Anterior cingulate cortex (tissue), 58 donors: ENCODE measurements around the gene PPM1B.
"Not testable (repeated sequence)": the region's sequence is repeated elsewhere in the genome, so short reads cannot be mapped to it uniquely, and the experiment has no call there.

Source experiments
- DNase-seq, 58 donors: peaks; one replicate each; lab custom pipeline; 2025; lab: John Stamatoyannopoulos, UW

Gene PPM1B

DNA sequence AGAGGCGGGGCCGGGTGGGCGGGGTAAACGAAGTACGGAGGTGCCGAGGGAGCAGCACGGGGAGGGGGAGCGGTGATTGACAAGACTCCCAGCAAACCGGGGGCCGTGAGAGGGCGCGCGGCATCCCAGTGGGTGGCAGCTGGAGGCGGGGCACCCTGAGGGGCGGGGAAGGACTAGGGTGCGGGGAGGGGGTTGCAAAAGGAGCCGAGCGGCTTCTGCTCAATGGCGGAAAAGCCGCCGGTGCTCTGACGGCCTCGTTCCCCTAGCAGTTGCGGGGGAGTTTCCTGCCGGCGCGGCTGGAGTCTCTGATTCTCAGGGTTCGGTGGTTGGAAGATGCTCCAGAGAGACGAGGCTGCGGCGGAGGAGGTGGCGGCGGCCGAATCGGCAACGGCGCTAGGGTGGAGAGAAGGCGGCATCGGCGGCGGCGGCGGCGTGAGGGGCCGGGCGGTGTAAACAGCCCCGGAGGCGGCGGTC lies at the start of gene PPM1B:
Gene PPM1B (plus strand): TSS at position 195 of the 474 bp plus-strand sequence. CDS start 32,325 bp downstream, outside the sequence.
- DNase-seq = peak in 52 of 58 donors; percentile 92 to 100 (median 100)

DNA sequence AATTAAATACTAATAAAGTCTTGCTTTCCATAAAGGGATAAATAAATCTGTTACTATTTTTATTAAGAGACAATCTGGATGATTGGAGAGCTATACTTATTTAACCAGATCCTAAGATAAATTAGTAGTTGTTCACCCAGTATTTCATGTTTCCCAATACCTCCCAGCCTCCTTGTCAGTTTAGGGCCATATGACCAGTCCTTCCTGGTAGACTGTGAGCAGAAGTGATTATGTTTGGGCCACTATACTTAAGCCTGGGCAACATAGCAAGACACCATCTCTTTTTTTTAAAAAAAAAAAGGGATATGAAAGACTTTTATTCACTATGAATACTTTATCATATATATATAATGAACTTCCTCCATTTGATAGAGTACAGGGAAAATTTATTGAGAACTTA lies 48.8 kb upstream of the PPM1B start:
- no peak for DNase-seq

DNA sequence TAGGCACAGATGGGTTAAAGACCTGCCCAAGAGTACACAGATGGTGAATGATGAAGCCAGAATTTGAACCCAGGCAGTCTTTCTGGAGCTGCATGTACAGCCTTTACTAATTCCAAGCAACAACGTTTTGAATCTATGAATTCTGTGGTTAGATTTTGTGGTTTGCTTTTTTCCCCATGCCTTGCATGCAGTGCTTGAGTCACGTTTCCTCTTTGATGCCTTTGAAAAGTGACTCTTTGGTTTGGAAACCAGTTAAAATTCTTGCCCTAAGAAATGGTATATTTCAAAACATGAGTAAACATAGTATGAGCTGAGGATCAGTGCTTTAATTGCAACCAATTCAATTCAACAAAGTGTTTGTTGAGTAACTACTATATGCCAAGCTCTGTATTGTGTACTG lies 48.2 kb upstream of the PPM1B start:
- no peak for DNase-seq

DNA sequence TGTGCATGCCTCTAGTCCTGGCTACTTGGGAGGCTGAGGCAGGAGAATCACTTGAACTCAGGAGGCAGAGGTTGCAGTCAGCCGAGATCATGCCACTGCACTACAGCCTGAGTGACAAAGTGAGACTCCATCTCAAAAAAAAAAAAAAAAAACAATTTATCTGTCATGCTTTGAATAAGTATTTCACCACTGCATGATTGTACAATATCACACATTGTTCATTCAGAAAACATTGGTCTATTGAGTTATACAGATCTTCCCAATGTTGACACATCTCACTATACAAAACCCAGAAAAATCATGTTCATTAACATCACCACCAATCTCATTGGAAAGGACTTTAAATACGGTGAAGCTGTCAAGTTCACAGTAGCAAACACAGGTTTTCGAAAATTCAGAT lies 46.8 kb upstream of the PPM1B start:
- DNase-seq = no peak

DNA sequence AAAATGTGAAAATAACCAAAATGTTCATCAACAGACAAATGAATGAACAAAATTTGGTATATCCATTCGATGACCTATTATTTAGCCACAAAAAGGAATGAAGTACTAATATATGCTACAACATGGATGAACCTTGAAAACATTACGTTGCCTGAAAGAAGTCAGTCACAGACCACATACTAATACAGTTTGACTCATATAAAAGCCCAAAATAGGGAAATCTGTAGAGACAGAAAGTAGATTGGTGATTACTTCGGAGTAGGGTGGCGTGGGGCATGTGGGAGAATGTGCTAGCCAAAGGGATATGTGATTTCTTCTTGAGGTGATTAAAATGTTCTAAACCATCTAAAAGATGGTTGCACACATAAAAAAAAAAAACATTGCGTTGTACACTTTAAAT lies 44.2 kb upstream of the PPM1B start:
- no peak for DNase-seq

DNA sequence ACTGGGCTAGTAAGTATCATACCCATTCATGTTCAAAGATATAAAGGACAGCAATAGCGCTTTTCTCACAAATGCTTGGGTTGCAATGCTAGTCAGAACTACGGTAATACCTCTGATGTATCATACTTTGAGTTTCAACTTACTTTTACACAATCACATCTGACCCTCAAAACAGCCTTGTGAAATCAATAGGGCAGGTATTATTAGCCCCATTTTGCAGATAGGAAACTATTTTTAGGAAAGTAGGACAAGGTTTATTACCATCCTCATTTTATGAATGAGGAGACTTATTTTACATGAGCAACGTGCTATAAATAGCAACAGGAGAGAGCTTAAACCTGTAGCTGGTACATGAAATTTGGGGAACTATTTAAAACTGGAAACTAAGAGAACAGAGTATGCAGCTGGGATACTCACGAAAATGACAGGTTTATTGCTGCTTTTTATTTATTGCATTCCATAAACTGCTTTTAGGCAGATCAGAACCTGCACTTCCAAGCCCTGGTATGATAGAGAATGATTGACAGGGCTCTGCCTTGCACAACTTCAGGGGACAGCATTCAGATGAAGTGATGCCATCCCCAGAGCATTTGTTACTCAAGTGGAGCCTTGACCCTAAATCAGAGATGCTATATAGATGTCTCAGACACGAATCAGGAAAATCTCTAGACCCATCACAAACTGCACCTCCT lies 42.4 kb upstream of the PPM1B start:
- no peak for DNase-seq

DNA sequence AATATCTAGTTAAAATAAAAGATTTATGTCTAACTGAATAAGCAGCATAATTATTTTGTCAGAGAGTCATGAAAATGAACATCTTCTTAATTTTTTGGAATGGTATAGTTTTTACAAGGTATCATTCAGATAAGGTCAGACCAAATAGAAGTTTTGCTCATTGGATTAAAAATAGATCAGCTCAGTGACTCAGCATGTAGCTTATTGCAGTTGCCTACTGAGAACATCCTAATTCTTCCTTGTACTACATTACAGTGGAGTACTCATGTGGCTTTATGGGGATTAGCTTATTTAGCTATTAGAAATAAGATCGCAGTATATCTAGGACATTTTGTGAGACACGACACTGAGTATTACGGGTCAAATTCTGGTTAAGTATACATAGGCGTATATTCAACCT lies 38.2 kb upstream of the PPM1B start:
- no peak for DNase-seq

DNA sequence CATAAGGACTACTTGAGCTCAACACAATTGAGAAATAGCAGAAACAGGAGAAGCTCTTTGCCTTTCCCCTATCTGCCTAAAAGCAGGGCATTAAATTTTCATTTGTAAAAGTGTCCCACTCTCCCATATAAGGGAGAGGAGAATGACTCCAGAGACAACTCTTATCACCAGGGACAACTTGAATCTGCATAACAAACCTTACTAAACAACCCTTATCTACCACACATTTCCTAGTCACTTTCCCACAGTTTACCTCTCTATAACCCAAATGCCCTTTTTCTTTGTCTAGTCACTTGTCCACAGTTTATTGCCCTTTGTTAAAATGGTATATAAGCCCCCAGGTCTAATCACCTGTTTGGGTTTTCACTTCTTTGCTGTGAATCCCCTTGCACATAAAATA lies 37.5 kb upstream of the PPM1B start:
- DNase-seq = no peak

DNA sequence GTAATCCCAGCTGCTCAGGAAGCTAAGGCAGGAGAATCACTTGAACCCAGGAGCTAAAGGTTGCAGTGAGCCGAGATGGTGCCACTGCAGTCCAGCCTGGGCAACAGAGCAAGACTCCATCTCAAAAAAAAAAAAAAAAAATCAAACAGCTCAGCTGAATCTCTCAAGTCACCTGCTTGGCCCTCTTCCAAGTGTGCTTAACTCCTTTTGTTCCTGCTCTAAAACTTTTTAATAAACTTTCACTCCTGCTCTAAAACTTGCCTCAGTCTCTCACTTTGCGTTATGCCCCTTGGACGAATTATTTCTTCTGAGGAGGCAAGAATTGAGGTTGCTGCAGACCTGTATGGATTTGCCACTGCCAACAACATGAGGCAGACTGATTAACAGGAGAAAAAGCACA lies 35.1 kb upstream of the PPM1B start:
- not testable (repeated sequence) for DNase-seq

DNA sequence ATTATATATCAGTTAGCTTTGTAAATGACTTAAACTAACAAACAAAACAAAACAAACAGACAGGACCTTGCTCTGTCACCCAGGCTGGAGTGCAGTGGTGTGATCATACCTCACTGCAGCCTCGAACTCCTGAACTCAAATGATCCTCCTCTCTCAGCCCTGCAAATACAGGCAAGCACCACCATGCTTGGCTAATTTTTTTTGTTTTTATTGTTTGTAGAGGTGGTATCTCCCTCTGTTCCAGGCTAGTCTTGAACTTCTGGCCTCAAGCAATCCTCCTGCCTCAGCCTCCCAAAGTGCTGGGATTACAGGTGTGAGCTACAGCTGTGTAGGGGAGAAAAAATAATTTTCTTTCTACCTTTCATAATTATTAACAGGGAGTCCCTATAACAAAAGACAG lies 33.8 kb upstream of the PPM1B start:
- DNase-seq = no peak

DNA sequence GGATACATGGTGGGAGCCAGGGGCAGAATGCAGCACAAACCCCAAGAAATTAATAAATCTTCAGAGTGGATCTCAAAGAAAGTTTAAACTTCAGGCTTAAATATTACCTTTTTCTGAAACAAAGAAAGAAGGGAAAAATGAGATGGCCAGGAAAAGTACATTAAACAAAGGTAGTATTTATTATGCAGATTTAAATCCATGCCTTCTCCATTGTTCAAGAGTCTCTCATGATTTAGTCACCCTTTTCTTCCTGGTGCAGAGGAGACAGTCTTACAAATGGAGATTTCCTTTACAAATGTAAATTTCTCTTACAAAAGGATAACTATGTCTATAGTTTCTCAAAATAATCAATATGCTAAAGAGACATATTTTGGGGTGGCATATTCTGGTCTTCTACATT lies 33.4 kb upstream of the PPM1B start:
- DNase-seq = no peak

DNA sequence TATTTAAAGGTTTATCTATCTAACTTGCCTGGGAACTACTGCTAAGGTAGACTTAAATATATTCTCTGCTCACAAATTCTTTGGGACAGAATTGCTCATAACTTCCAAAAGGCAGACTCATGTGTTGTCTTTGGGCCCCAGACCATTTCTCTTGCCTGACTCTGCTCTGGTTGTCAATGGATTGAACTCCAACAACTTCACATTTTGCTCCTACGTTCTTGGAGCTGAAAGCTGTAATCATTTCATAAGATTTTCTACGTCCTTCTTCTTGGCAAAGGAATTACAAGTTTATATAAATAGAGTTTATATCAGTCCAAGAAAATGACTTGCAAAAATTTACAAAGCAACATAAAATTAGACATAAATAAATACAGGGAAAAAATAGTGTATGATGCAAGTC lies 32.9 kb upstream of the PPM1B start:
- no peak for DNase-seq

DNA sequence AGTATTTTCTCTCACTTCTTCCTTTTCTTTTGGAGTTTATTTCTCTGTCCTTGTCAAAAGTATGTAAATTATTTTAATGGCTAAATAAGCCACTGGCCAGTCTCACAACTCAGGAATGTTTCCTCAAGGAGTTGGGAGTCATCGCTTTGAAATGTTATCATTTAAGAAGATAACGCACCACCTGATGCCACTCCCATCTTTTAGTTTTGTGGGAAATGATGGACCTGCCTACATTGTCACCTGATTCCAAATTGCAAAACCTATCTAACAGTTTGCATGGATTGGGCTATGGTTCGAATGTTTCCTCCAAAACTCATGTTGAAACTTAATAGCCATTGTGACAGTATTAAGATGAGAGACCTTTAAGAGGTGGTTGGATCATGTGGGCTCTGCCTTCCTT lies 32.4 kb upstream of the PPM1B start:
- DNase-seq = no peak

DNA sequence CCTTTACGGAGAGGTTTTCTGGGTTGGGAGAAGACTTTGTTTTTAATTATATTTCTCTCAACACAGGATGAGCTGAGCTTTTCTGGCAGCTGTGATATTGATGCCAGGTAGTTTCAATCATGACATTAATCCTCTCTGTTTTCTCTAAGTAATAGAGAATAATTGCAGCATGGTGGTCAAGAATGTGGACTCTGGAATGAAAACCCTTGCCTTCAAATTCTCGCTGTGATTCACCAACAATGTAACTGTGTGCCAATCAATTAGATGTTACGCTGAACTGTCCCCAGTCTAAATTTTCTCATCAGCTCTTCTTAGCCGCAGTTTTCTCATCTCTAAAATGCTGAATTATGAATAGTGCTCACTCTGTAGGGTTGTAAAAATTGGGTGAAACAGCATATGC lies 31.6 kb upstream of the PPM1B start:
- DNase-seq = no peak

DNA sequence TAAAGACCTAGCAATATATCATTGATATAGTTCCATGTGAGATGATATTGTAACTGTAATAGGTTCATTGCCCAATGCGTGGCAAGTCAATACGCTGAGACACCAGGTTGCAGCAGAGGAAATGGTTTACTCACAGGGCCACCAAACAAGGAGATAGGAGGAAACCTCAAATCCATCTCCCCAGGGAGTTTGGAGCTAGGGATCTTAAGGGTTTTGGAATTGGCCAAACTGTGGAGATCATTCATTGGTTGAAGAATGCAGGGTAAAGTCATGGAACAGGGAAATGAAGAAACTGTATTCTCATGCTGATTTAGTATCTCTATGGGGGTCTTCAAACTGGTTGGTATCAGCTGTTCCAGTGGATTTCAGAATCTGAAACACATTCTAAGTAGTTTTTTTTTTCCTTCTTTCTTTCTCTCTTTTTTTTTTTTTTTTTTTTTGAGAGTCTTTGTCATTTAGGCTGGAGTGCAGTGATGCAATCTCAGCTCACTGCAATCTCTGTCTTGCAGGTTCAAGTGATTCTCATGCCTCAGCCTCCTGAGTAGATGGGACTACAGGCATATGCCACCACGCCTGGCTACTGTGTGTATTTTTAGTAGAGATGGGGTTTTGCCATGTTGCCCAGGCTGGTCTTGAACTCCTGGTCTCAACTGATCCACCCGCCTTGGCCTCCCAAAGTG lies 30.7 kb upstream of the PPM1B start:
- no peak for DNase-seq

DNA sequence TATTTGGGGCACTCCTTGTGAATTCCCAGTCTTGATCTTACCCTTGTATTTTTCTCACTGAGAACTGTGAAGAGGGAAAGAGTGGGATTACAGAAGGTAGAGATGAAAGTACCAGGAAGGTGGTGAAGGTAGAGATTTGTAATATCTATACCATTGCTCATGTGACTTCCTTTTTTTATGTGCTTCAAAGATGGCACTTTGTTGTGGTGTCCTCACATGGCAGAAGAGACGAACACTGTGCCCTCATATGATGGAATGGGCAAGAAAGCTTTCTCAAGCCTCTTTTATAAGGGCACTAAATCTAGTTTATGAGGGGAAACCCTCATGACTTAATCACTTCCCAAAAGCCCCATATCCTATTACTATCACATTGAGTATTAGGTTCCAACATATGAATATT lies 28.9 kb upstream of the PPM1B start:
- DNase-seq = no peak

DNA sequence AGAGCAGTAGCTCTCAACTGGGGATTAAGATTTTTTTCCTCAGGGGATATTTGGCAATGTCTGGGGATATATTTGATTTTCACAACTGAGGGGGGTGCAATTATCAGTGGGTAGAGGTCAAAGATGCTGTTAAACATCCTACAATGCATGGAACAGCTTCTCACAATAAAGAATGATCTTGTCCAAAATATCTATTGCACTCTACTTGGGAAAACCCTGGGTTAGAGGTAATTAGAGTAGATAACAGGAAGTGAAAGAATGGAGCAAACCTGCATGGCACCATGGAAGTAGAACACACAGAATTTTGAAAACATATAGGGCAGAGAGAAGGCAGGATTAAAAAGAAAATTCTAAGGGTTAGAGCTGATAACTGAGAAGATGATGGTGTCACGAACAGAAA lies 26.4 kb upstream of the PPM1B start:
- no peak for DNase-seq

DNA sequence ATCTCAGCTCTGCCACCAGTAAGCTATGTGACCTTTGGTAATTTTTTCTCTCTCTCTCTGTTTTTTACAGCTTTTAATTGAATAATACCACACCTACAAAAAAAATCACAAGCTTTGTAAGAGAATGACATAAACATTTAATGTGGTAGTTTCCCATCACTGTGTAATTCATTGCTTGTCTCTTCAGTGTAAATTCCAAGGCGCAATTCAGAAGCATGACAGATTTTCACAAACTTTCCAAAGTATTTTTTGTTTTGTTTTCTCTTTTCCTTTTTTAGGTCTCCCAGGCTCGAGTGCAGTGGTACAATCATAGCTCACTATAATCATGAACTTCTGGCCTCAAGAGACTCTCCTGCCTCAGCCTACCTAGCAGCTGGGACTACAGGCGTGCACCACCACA lies 25.0 kb upstream of the PPM1B start:
- DNase-seq = no peak

DNA sequence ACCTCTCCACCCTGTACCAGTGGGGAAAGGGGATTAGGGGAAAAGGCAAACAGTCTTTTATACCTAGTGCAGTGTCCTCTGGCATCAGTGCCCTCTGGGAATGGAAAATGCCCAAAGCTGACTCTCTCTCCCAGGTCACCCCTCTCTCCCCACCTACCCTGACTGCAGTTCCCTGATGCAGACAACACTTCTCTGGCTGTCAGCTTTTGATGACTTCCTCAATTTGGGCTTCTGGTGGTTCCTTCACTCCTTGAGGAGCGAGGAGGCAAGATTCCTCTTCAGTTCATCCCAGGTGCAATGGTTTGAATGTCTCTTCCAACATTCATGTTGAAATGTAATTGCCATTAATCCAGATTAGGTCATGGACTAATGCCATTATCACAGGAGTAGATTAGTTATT lies 19.7 kb upstream of the PPM1B start:
- no peak for DNase-seq

DNA sequence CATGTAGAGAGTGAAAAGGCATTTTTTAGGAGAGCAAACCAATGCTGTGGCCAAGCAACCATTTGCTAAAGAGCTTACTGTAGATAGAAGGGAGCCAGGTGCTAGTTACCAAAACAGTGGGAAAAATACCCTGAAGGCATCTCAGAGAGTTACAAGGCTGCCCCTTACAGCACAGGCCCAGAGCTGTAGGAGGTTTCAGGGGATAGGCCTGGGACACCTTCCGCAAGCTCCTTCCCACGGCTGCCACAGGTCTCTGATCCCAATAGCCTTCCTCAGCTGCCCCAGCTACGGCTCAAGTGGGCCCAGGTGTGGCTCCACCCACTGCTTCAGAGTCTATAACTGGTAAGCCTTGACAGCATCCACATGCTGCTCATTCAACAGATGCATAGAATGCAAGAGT lies 18.2 kb upstream of the PPM1B start:
- DNase-seq = no peak

DNA sequence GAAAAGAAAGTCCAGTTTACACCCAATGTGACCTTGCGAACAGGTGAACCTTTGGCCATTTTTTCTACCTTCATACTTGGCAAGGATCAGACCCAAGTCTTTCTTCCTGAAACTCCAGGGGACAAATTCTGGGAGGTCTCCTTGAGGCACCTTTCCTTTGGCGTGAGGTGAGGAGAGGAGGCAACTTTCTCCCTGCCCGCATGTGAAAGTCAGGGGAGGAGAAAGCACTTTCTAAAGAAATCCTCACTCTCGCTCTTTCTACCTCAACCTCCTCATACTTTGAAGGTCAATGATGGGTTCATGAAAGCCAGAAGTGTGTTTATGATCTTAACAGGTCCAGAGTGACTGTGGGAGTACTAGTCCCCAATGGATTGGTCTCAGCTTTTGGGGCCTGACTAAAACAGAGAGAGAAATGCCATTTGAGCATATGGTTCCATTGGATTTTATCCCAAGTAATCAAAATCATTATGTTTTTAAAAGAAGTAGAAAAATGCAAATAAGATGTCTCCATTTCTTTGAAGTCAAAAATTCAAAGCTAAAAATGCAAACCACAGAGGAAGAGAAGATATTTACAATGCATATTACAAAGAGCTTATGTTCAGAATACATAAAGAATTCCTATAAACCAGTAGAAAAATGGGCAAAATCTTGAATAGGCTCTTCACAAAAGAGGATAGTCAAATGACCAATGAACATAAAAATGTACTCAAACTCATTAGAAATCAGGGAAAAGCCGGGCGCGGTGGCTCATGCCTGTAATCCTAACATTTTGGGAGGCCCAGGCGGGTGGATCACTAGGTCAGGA lies 15.6 kb upstream of the PPM1B start:
- no peak for DNase-seq
